Measurements from ENCODE around the gene CD46. TPM values are rescaled to one million over a fixed set of nuclear protein-coding genes. Genes with fewer than 3 reads are reported as not detected.

Gene CD46
- total and polyA plus RNA-seq, 2 donors (not counting 1 experiment from before 2014, with no cell fraction given), result 38.6 to 173 TPM

- Histone ChIP-seq H2AFZ (ENCODE audit: insufficient read depth, low read depth, low read length, poor library complexity, severe bottlenecking) (no peak overlapping the region), H3K9me3 (ENCODE audit: control extremely low read depth in 1 of 3, control insufficient read depth in 2 of 3, insufficient read depth in 1 of 3, low read length in 2 of 3) (no peaks in the 10 kb centered on the region), H4K20me1 (ENCODE audit: control insufficient read depth, insufficient read depth, low read length, poor library complexity, severe bottlenecking) (no peaks in the 10 kb centered on the region), H3K27ac (ENCODE audit: low read length in 2 of 2) (no peak overlapping the region), H3K79me2 (ENCODE audit: control insufficient read depth, insufficient read depth, low read length) (peaks cover 12% of the 10 kb centered on the region), H3K4me3 (ENCODE audit: control extremely low read depth in 1 of 5, extremely low read depth in 1 of 5, insufficient read depth in 1 of 5, low read depth in 2 of 5, low read length in 4 of 5) (no peak overlapping the region), H3K9ac (ENCODE audit: low read length) (no peak overlapping the region), H3K4me1 (ENCODE audit: control insufficient read depth in 2 of 2, insufficient read depth in 2 of 2, low read length in 2 of 2) (no peaks in the 10 kb centered on the region), H3K36me3 (replicated peaks in 1 of 2; ENCODE audit: control extremely low read depth in 1 of 2, control insufficient read depth in 1 of 2, extremely low read depth in 1 of 2, insufficient read depth in 2 of 2, low read length in 1 of 2) (peaks cover 0 to 22% of the 10 kb centered on the region in 2 experiments), H3K27me3 (replicated peaks in 1 of 4; ENCODE audit: control extremely low read depth in 1 of 4, control insufficient read depth in 3 of 4, insufficient read depth in 4 of 4, low read length in 3 of 4) (no peaks in the 10 kb centered on the region), H3K4me2 (replicated peaks; ENCODE audit: low read depth, low read length, poor library complexity, severe bottlenecking) (no peak overlapping the region)
- peaks cover 8% of the 10 kb centered on the region for H3K9me3 Mint-ChIP-seq (ENCODE audit: insufficient read depth)
- H3K4me3 Mint-ChIP-seq, result no peak overlapping the region
- TF ChIP-seq EZH2 (IDR thresholded peaks at IDR 0.05; ENCODE audit: borderline replicate concordance, insufficient read depth, low read depth, low read length, poor library complexity, severe bottlenecking) (no peak), CTCF (IDR thresholded peaks at IDR 0.05) (no peak)
- POLR2A ChIA-PET, result no interaction called here
- H3K4me1 Mint-ChIP-seq, result peaks cover 6% of the 10 kb centered on the region
- WGBS (ENCODE audit: insufficient coverage), result no CpG with 5 or more reads among the region's 1 CpG
- CTCF ChIA-PET, result no interaction called here
- H3K27me3 Mint-ChIP-seq, result no peaks in the 10 kb centered on the region
- ATAC-seq (ENCODE audit: low read depth) (no peak), DNase-seq (no peak)
- intact Hi-C loops (cut with micrococcal nuclease), result no loop called here
- H3K27ac Mint-ChIP-seq, result no peak overlapping the region
These were observed 29.5 kb downstream of the CD46 start for GRCh38 chr1:207781312-207781711.

GRCh38 chr1:207787776-207788175 is 35.9 kb downstream of the CD46 start:
- H3K9me3 ChIP-seq (ENCODE audit: control extremely low read depth in 1 of 3, control insufficient read depth in 2 of 3, insufficient read depth in 1 of 3, low read length in 2 of 3), result no peaks in the 10 kb centered on the region

More at GRCh38 chr1:207787776-207788175, 35.9 kb downstream of the CD46 start:
- Histone ChIP-seq H4K20me1 (ENCODE audit: control insufficient read depth, insufficient read depth, low read length, poor library complexity, severe bottlenecking) (no peaks in the 10 kb centered on the region), H2AFZ (ENCODE audit: insufficient read depth, low read depth, low read length, poor library complexity, severe bottlenecking) (no peak overlapping the region), H3K4me1 (ENCODE audit: control insufficient read depth in 2 of 2, insufficient read depth in 2 of 2, low read length in 2 of 2) (no peaks in the 10 kb centered on the region), H3K27ac (ENCODE audit: low read length in 2 of 2) (no peak overlapping the region), H3K79me2 (ENCODE audit: control insufficient read depth, insufficient read depth, low read length) (no peaks in the 10 kb centered on the region), H3K4me3 (ENCODE audit: control extremely low read depth in 1 of 5, extremely low read depth in 1 of 5, insufficient read depth in 1 of 5, low read depth in 2 of 5, low read length in 4 of 5) (no peak overlapping the region), H3K36me3 (replicated peaks in 1 of 2; ENCODE audit: control extremely low read depth in 1 of 2, control insufficient read depth in 1 of 2, extremely low read depth in 1 of 2, insufficient read depth in 2 of 2, low read length in 1 of 2) (peaks cover 0 to 16% of the 10 kb centered on the region in 2 experiments), H3K4me2 (replicated peaks; ENCODE audit: low read depth, low read length, poor library complexity, severe bottlenecking) (no peak overlapping the region), H3K9ac (ENCODE audit: low read length) (no peak overlapping the region), H3K27me3 (replicated peaks in 1 of 4; ENCODE audit: control extremely low read depth in 1 of 4, control insufficient read depth in 3 of 4, insufficient read depth in 4 of 4, low read length in 3 of 4) (no peaks in the 10 kb centered on the region)
- Mint-ChIP-seq H3K9me3 (ENCODE audit: insufficient read depth) (no peaks in the 10 kb centered on the region), H3K4me3 (no peak overlapping the region), H3K27me3 (no peaks in the 10 kb centered on the region), H3K27ac (no peak overlapping the region), H3K4me1 (no peaks in the 10 kb centered on the region)
- DNase-seq (no peak), ATAC-seq (ENCODE audit: low read depth) (no peak)
- ChIA-PET CTCF (interaction anchor here (1.5 kb wide), 1 partner anchor 10 kb away, joined by 10 read pairs; no protein-coding TSS in a partner anchor), POLR2A (interaction anchor here (0.5 kb wide), 1 partner anchor 9 kb away, joined by 4 read pairs; no protein-coding TSS in a partner anchor)
- intact Hi-C loops (cut with micrococcal nuclease), result no loop called here
- TF ChIP-seq EZH2 (IDR thresholded peaks at IDR 0.05; ENCODE audit: borderline replicate concordance, insufficient read depth, low read depth, low read length, poor library complexity, severe bottlenecking) (no peak), CTCF (IDR thresholded peaks at IDR 0.05) (no peak)
